AG09319 (cell line): Measurements from ENCODE around the gene PHOSPHO1.
A peak's percentile ranks its signal among the peaks of the same experiment; 100 is the strongest.

ENCODE experiments used
- DNase-seq: peaks from one replicate; pipeline ENCODE4 v3.0.0-alpha.2; 2010; ENCODE audit warnings: low read depth; ENCODE audit errors: extremely low read depth
- TF ChIP-seq, protein P1 (sequence below): IDR thresholded peaks from 2 replicates; pipeline ENCODE4 v1.5.1; 2011; ENCODE audit warnings: low read depth, mild to moderate bottlenecking, inconsistent platforms, low read length, moderate library complexity

The PHOSPHO1 gene

GRCh38 chr17:49229076-49229804 is 1.3 kb downstream of the PHOSPHO1 start:
- TF ChIP-seq, protein P1, sequence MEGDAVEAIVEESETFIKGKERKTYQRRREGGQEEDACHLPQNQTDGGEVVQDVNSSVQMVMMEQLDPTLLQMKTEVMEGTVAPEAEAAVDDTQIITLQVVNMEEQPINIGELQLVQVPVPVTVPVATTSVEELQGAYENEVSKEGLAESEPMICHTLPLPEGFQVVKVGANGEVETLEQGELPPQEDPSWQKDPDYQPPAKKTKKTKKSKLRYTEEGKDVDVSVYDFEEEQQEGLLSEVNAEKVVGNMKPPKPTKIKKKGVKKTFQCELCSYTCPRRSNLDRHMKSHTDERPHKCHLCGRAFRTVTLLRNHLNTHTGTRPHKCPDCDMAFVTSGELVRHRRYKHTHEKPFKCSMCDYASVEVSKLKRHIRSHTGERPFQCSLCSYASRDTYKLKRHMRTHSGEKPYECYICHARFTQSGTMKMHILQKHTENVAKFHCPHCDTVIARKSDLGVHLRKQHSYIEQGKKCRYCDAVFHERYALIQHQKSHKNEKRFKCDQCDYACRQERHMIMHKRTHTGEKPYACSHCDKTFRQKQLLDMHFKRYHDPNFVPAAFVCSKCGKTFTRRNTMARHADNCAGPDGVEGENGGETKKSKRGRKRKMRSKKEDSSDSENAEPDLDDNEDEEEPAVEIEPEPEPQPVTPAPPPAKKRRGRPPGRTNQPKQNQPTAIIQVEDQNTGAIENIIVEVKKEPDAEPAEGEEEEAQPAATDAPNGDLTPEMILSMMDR, result no peak
- no peak for DNase-seq

GRCh38 chr17:49227436-49228261 is 2.9 kb downstream of the PHOSPHO1 start:
- DNase-seq, result peak; percentile 27
- TF ChIP-seq, protein P1, result peak; percentile 84

- TF ChIP-seq, protein P1, result no peak
- DNase-seq, result no peak
These were observed 3.7 kb downstream of the PHOSPHO1 start for GRCh38 chr17:49226771-49227435.

- DNase-seq, result no peak
- TF ChIP-seq, protein P1, result no peak
These were observed 4.9 kb downstream of the PHOSPHO1 start for GRCh38 chr17:49225554-49226236.

DNA sequence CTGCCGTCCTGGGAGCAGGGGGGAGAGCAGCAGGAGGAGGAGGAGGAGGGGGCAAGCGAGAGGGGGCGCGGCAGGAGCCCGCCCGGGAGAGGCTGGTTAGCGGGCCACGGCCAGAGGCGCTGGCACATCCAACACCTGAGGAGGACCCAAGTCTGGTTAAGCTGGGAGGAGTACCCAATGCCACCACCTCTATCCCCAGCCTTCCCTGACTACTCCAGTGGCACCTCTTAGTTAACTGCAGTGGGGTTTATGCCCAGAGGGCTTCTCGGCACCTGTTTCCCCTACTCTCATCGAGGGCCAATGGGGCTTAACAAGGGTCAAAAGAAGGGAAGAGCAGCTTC is 5.6 kb downstream of the PHOSPHO1 start:
- no peak for DNase-seq
- TF ChIP-seq, protein P1, result no peak

- TF ChIP-seq, protein P1, result no peak
- no peak for DNase-seq
These were observed 6.2 kb downstream of the PHOSPHO1 start for GRCh38 chr17:49224198-49224996.
